ENCODE results near the gene SLC6A18. TPM values are rescaled to one million over a fixed set of nuclear protein-coding genes. Genes with fewer than 3 reads are reported as not detected.
A peak's percentile ranks its signal among the peaks of the same experiment; 100 is the strongest.

The SLC6A18 gene
- total RNA-seq, 2 donors from 2014 or later = not detected

- no peak for TF ChIP-seq CTCF (IDR thresholded peaks at IDR 0.05)
- TF ChIP-seq POLR2AphosphoS5 (IDR thresholded peaks at IDR 0.05) = no peak
- no peak for TF ChIP-seq POLR2A (IDR thresholded peaks at IDR 0.05)
- no peaks in the 10 kb centered on the region for H3K36me3 ChIP-seq
- no peak for DNase-seq (ENCODE audit: low spot score)
- H3K27ac ChIP-seq = no peak overlapping the region
- intact Hi-C loops (cut with DNase I) = no loop called here
- H3K4me1 ChIP-seq (replicated peaks) = no peaks in the 10 kb centered on the region
- no peaks in the 10 kb centered on the region for H3K9me3 ChIP-seq
- H3K27me3 ChIP-seq (replicated peaks; ENCODE audit: insufficient read depth) = peaks cover 18% of the 10 kb centered on the region
- no peak overlapping the region for H3K4me3 ChIP-seq
- 88% methylated on average over 30 of the region's 30 CpGs for WGBS
Observed at GRCh38 chr5:1292846-1293415, 67.8 kb downstream of the SLC6A18 start.

- peaks cover 18% of the 10 kb centered on the region for H3K27me3 ChIP-seq (replicated peaks; ENCODE audit: insufficient read depth)
- no peak for TF ChIP-seq CTCF (IDR thresholded peaks at IDR 0.05)
- intact Hi-C loops (cut with DNase I) = no loop called here
- DNase-seq (ENCODE audit: low spot score) = no peak
- no peaks in the 10 kb centered on the region for H3K36me3 ChIP-seq
- no peak overlapping the region for H3K4me3 ChIP-seq
- whole genome bisulfite sequencing = 95% methylated on average over 59 of the region's 60 CpGs
- no peaks in the 10 kb centered on the region for H3K9me3 ChIP-seq
- H3K4me1 ChIP-seq (replicated peaks) = no peaks in the 10 kb centered on the region
- no peak overlapping the region for H3K27ac ChIP-seq
Observed at GRCh38 chr5:1293416-1294205, 68.4 kb downstream of the SLC6A18 start.

- TF ChIP-seq CTCF (IDR thresholded peaks at IDR 0.05) (no peak), POLR2A (IDR thresholded peaks at IDR 0.05) (no peak), POLR2AphosphoS5 (IDR thresholded peaks at IDR 0.05) (no peak)
- Histone ChIP-seq H3K4me1 (replicated peaks) (no peaks in the 10 kb centered on the region), H3K36me3 (no peaks in the 10 kb centered on the region), H3K4me3 (peak overlapping the region in 1 of 2 donors; percentile 13), H3K27me3 (replicated peaks; ENCODE audit: insufficient read depth) (peaks cover 18% of the 10 kb centered on the region), H3K27ac (no peak overlapping the region), H3K9me3 (no peaks in the 10 kb centered on the region)
- intact Hi-C loops (cut with DNase I) = no loop called here
- DNase-seq (ENCODE audit: low spot score) = no peak
- 26% methylated on average over 48 of the region's 69 CpGs for WGBS
Observed at GRCh38 chr5:1294206-1294834, 69.1 kb downstream of the SLC6A18 start.

- no peak for DNase-seq (ENCODE audit: low spot score)
- H3K4me3 ChIP-seq = peak within 1 kb of the TSS in 1 of 2 donors; percentile 13
- H3K27ac ChIP-seq = no peak within 1 kb of the TSS
- H3K36me3 ChIP-seq = no peaks in the 10 kb centered on the region
- H3K4me1 ChIP-seq (replicated peaks) = no peaks in the 10 kb centered on the region
- TF ChIP-seq CTCF (IDR thresholded peaks at IDR 0.05) (no peak), POLR2A (IDR thresholded peaks at IDR 0.05) (no peak)
- intact Hi-C loops (cut with DNase I) = no loop called here
- 5% methylated on average over 70 of the region's 102 CpGs for WGBS
- H3K9me3 ChIP-seq = no peaks in the 10 kb centered on the region
- peaks cover 18% of the 10 kb centered on the region for H3K27me3 ChIP-seq (replicated peaks; ENCODE audit: insufficient read depth)
Observed at GRCh38 chr5:1294835-1295649, 69.9 kb downstream of the SLC6A18 start, which contains the start of gene TERT. Gene TERT (minus strand): TSS chr5:1295068. CDS start chr5:1294989, 79 bp downstream.

Measured in prostate gland (tissue), 2 donors.